HepG2 (cell line): ENCODE measurements around the gene ZCCHC3. TPM values are rescaled to one million over a fixed set of nuclear protein-coding genes. Genes with fewer than 3 reads are reported as not detected.

Source experiments
- ADNP ChIP-seq: sonication (generic); formaldehyde crosslinking; IDR thresholded peaks from 2 replicates; pipeline ENCODE4 v1.4.0; 2020; ENCODE audit warnings: missing genetic modification reagents
- ATF1 ChIP-seq: IDR thresholded peaks from 2 replicates; pipeline ENCODE4 v1.6.1; 2016; ENCODE audit warnings: mild to moderate bottlenecking, control low read depth
- CCAR2 ChIP-seq: fragments of 200-400 bp; formaldehyde crosslinking; optimal IDR thresholded peaks from 2 replicates; pipeline ENCODE3; 2018; ENCODE audit warnings: low read depth, mild to moderate bottlenecking, low read length, moderate library complexity
- HNRNPLL ChIP-seq: fragments of 200-400 bp; formaldehyde crosslinking; IDR thresholded peaks from 2 replicates; pipeline ENCODE4 v1.6.1; 2017; ENCODE audit warnings: mild to moderate bottlenecking, low read depth, low read length; ENCODE audit not compliant: poor library complexity, severe bottlenecking
- MYC ChIP-seq: sonication (generic); formaldehyde crosslinking; IDR thresholded peaks from 2 replicates; pipeline ENCODE4 v1.9.0; 2021; ENCODE audit warnings: missing genetic modification reagents, borderline replicate concordance
- NAIF1 ChIP-seq: sonication (generic); formaldehyde crosslinking; IDR thresholded peaks from 2 replicates; pipeline ENCODE4 v1.5.0; 2020; ENCODE audit warnings: mild to moderate bottlenecking, missing genetic modification reagents, borderline replicate concordance
- PHF21A ChIP-seq: sonication (generic); formaldehyde crosslinking; IDR thresholded peaks from 2 replicates; pipeline ENCODE4 v1.5.0; 2020; ENCODE audit warnings: mild to moderate bottlenecking, missing genetic modification reagents
- RFXANK ChIP-seq: IDR thresholded peaks from 2 replicates; pipeline ENCODE4 v1.6.1; 2016
- RFXAP ChIP-seq: sonication (generic); formaldehyde crosslinking; IDR thresholded peaks from 2 replicates; pipeline ENCODE4 v1.4.0; 2020; ENCODE audit warnings: missing genetic modification reagents, borderline replicate concordance
- ZFX ChIP-seq: sonication (generic); formaldehyde crosslinking; IDR thresholded peaks from 2 replicates; pipeline ENCODE4 v1.4.0; 2020; ENCODE audit warnings: mild to moderate bottlenecking, low read depth, missing genetic modification reagents, moderate library complexity
- ZNF138 ChIP-seq: sonication (generic); formaldehyde crosslinking; IDR thresholded peaks from 2 replicates; pipeline ENCODE4 v1.5.0; 2020; ENCODE audit warnings: mild to moderate bottlenecking, low read depth, missing genetic modification reagents
- ZNF180 ChIP-seq: sonication (generic); formaldehyde crosslinking; IDR thresholded peaks from 2 replicates; pipeline ENCODE4 v1.4.0; 2020; ENCODE audit warnings: low read depth, missing genetic modification reagents, borderline replicate concordance
- ZNF484 ChIP-seq: sonication (generic); formaldehyde crosslinking; IDR thresholded peaks from 2 replicates; pipeline ENCODE4 v1.5.1; 2020; ENCODE audit warnings: mild to moderate bottlenecking, low read depth, missing genetic modification reagents, borderline replicate concordance
- ZNF598 ChIP-seq: sonication (generic); formaldehyde crosslinking; IDR thresholded peaks from 2 replicates; pipeline ENCODE4 v1.5.1; 2020; ENCODE audit warnings: mild to moderate bottlenecking, missing genetic modification reagents, borderline replicate concordance
- ZNF678 ChIP-seq: sonication (generic); formaldehyde crosslinking; IDR thresholded peaks from 2 replicates; pipeline ENCODE4 v1.4.0; 2020; ENCODE audit warnings: mild to moderate bottlenecking, missing genetic modification reagents
- polyA plus RNA-seq, 8 experiments: library from polyadenylated mRNA; depleted of rRNA in 3 of 8; stranded (reverse) in 7 of 8; unstranded in 1 of 8; fragments of >200 nt; fragmentation: Illumina TruSeq in 4 of 8; extraction: Trizol in 4 of 8; gene quantifications; 2 replicates each; pipeline versions ENCODE4 v1.2.1 to v1.2.3, GENCODE V29; 2011 to 2016; ENCODE audit warnings: low read depth in 4 of 8, missing spikeins in 1 of 8, mixed read lengths in 1 of 8; ENCODE audit not compliant: insufficient read depth in 1 of 8
- total RNA-seq, 5 experiments: library from RNA; depleted of rRNA; stranded (reverse); fragments of >200 nt; fragmentation: Illumina TruSeq; extraction: Trizol; gene quantifications; 2 replicates each; pipeline ENCODE4 v1.2.3, GENCODE V29; 2016; ENCODE audit warnings: low read depth in 1 of 5
- TF ChIP-seq, protein P1 (sequence below): sonication (generic); formaldehyde crosslinking; IDR thresholded peaks from 2 replicates; pipeline ENCODE4 v1.5.0; 2020; ENCODE audit warnings: missing genetic modification reagents
- TF ChIP-seq, protein P2 (sequence below): sonication (generic); formaldehyde crosslinking; IDR thresholded peaks from 2 replicates; pipeline ENCODE4 v1.4.0; 2020; ENCODE audit warnings: mild to moderate bottlenecking, missing genetic modification reagents, borderline replicate concordance
- TF ChIP-seq, protein P3 (sequence below): sonication (generic); formaldehyde crosslinking; IDR thresholded peaks from 2 replicates; pipeline ENCODE4 v1.5.0; 2020; ENCODE audit warnings: mild to moderate bottlenecking, missing genetic modification reagents, borderline replicate concordance
- TF ChIP-seq, protein P4 (sequence below): sonication (generic); formaldehyde crosslinking; IDR thresholded peaks from 2 replicates; pipeline ENCODE4 v1.4.0; 2020; ENCODE audit warnings: missing genetic modification reagents
- TF ChIP-seq, protein P5 (sequence below): sonication (generic); formaldehyde crosslinking; IDR thresholded peaks from 2 replicates; pipeline ENCODE4 v1.5.0; 2020; ENCODE audit warnings: mild to moderate bottlenecking, missing genetic modification reagents

Gene ZCCHC3
- total and polyA plus RNA-seq, 2 of the 13 experiments (the other 11 are each of a cell fraction or from before 2014, with no cell fraction given), result 46.6 to 63.0 TPM

DNA sequence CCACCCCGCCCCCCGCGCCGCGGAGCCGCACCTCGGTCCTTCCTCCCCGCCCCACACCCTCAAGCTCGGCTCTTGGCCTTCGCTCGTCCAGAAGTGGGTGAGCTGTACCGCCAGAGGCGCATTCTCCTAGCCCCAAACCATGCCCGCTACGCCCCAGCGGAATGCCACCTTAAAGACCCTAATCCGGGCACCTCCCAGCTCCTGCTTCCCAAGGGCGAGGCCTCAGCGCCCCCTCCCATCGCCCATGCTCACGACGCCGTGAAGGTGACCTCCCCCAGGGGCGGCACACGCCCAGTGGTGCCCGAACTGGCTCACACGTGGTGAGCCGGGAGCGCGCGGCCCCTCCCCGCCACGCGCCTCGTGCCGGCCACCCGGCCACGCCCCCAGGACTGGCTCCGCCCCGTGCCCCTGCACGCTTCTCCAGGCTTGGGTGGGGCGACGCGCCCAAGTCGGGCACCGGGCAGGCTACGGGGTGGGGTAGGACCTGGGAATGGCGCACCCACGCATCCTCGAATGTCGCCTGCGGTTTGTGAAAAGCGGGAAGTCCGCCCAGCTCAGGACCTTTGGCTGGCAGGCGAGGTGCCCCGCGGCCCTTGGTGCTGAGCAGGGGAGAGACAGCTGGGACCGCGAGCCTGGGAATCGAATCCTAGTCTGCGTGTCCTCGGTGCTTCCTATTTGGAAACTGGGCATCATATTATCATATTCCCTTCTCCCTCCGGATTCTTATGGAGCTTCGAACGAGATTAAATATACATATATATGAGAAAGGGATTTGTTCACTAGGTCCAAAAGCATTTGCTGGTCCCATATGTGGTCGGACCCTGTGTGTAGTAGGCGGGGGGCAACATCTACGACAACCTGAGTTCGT lies 27.0 kb downstream of the ZCCHC3 start (continued):
- TF ChIP-seq RFXAP (CRISPR knock-in tag), result peak; percentile 99
- TF ChIP-seq, protein P1, sequence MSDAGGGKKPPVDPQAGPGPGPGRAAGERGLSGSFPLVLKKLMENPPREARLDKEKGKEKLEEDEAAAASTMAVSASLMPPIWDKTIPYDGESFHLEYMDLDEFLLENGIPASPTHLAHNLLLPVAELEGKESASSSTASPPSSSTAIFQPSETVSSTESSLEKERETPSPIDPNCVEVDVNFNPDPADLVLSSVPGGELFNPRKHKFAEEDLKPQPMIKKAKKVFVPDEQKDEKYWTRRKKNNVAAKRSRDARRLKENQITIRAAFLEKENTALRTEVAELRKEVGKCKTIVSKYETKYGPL (CRISPR knock-in tag), result peak; percentile 81
- TF ChIP-seq, protein P2, sequence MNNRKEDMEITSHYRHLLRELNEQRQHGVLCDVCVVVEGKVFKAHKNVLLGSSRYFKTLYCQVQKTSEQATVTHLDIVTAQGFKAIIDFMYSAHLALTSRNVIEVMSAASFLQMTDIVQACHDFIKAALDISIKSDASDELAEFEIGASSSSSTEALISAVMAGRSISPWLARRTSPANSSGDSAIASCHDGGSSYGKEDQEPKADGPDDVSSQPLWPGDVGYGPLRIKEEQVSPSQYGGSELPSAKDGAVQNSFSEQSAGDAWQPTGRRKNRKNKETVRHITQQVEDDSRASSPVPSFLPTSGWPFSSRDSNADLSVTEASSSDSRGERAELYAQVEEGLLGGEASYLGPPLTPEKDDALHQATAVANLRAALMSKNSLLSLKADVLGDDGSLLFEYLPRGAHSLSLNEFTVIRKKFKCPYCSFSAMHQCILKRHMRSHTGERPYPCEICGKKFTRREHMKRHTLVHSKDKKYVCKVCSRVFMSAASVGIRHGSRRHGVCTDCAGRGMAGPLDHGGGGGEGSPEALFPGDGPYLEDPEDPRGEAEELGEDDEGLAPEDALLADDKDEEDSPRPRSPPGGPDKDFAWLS (CRISPR knock-in tag), result peak; percentile 92
- TF ChIP-seq PHF21A (CRISPR knock-in tag), result peak; percentile 94
- peak; percentile 98 for TF ChIP-seq RFXANK (CRISPR knock-in tag)
- peak; percentile 68 for TF ChIP-seq CCAR2
- TF ChIP-seq, protein P3, sequence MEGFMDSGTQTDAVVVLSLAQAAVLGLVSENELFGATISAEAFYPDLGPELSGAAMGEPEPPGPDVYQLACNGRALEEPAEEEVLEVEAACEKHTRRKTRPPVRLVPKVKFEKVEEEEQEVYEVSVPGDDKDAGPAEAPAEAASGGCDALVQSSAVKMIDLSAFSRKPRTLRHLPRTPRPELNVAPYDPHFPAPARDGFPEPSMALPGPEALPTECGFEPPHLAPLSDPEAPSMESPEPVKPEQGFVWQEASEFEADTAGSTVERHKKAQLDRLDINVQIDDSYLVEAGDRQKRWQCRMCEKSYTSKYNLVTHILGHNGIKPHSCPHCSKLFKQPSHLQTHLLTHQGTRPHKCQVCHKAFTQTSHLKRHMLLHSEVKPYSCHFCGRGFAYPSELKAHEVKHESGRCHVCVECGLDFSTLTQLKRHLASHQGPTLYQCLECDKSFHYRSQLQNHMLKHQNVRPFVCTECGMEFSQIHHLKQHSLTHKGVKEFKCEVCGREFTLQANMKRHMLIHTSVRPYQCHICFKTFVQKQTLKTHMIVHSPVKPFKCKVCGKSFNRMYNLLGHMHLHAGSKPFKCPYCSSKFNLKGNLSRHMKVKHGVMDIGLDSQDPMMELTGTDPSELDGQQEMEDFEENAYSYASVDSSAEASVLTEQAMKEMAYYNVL (CRISPR knock-in tag), result peak; percentile 86
- peak; percentile 88 for TF ChIP-seq ZNF138 (CRISPR knock-in tag)
- TF ChIP-seq ATF1 (CRISPR knock-in tag), result no peak
- TF ChIP-seq, protein P4, sequence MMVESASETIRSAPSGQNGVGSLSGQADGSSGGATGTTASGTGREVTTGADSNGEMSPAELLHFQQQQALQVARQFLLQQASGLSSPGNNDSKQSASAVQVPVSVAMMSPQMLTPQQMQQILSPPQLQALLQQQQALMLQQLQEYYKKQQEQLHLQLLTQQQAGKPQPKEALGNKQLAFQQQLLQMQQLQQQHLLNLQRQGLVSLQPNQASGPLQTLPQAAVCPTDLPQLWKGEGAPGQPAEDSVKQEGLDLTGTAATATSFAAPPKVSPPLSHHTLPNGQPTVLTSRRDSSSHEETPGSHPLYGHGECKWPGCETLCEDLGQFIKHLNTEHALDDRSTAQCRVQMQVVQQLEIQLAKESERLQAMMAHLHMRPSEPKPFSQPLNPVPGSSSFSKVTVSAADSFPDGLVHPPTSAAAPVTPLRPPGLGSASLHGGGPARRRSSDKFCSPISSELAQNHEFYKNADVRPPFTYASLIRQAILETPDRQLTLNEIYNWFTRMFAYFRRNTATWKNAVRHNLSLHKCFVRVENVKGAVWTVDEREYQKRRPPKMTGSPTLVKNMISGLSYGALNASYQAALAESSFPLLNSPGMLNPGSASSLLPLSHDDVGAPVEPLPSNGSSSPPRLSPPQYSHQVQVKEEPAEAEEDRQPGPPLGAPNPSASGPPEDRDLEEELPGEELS, result peak; percentile 91
- TF ChIP-seq HNRNPLL, result peak; percentile 85
- peak; percentile 98 for TF ChIP-seq ZNF678 (CRISPR knock-in tag)
- peak; percentile 100 for TF ChIP-seq MYC (CRISPR knock-in tag)
- TF ChIP-seq ADNP (CRISPR knock-in tag), result 0 out of 2 replicates have a peak, but pooled peaks have one; percentile 9
- no peak; the same call in none of the 2 replicates for TF ChIP-seq ZNF598 (CRISPR knock-in tag)
- no peak; the same call in 1 of the 2 replicates for TF ChIP-seq ZNF484 (CRISPR knock-in tag)
- TF ChIP-seq, protein P5, sequence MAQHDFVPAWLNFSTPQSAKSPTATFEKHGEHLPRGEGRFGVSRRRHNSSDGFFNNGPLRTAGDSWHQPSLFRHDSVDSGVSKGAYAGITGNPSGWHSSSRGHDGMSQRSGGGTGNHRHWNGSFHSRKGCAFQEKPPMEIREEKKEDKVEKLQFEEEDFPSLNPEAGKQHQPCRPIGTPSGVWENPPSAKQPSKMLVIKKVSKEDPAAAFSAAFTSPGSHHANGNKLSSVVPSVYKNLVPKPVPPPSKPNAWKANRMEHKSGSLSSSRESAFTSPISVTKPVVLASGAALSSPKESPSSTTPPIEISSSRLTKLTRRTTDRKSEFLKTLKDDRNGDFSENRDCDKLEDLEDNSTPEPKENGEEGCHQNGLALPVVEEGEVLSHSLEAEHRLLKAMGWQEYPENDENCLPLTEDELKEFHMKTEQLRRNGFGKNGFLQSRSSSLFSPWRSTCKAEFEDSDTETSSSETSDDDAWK, result no peak
- TF ChIP-seq ZNF180 (CRISPR knock-in tag), result peak; percentile 88; the same call in 1 of the 2 replicates
- TF ChIP-seq NAIF1, result peak; percentile 93; the same call in 1 of the 2 replicates
- TF ChIP-seq ZFX, result peak; percentile 95
